Liver (tissue), 3 donors: ENCODE data around the gene GPHA2.

Source experiments
- CTCF ChIP-seq: fragments of 150-350 bp; IDR thresholded peaks from 2 replicates; pipeline ENCODE4 v1.5.1; 2017; ENCODE audit warnings: improper control_type of control experiment, low read depth, low read length; ENCODE audit not compliant: missing input control
- RXRA ChIP-seq, 2 donors: IDR thresholded peaks; 2 replicates each; pipeline ENCODE4 v1.6.1; 2017 to 2018; ENCODE audit warnings: antibody characterized with exemption in 2 of 2, mild to moderate bottlenecking in 1 of 2
- SP1 ChIP-seq: IDR thresholded peaks from 2 replicates; pipeline ENCODE4 v1.6.1; 2018; ENCODE audit warnings: antibody characterized with exemption, mild to moderate bottlenecking
- donor health status: healthy.
- donor health status: healthy.

GRCh38 chr11:64925536-64926436 lies 9.9 kb downstream of the GPHA2 start:
- TF ChIP-seq CTCF, result no peak
- no peak for TF ChIP-seq RXRA (IDR thresholded peaks at IDR 0.05)
- no peak for TF ChIP-seq SP1
